IMR-90 (cell line): Measurements from ENCODE around the gene MAP3K5. TPM values are rescaled to one million over a fixed set of nuclear protein-coding genes. Genes with fewer than 3 reads are reported as not detected.

Experiments used
- ATAC-seq: fragments of 200-7000 bp; cut with Tn5 transposase; 2 replicates; pipeline ENCODE4 v1.9.1; 2020; ENCODE audit warnings: low read depth, mild to moderate bottlenecking, moderate library complexity
- BruUV-seq: library from RNA; stranded (reverse); fragments of 400-500 nt; replicated peaks from 2 replicates; lab custom pipeline; 2021; lab: Mats Ljungman, UMichigan
- CTCF ChIA-PET: fragments of 300-600 bp; formaldehyde crosslinking; extraction: SDS; loops from one replicate; lab custom pipeline; 2021; ENCODE audit warnings: antibody characterized with exemption; lab: Yijun Ruan, JAX
- POLR2A ChIA-PET: fragments of 300-600 bp; sonication (Branson Sonifier 250); formaldehyde crosslinking; loops from one replicate; lab custom pipeline; 2022; ENCODE audit warnings: antibody characterized with exemption; ENCODE audit not compliant: unreplicated experiment; lab: Charles Lee
- DNase-seq: peaks from one replicate; pipeline ENCODE4 v3.0.0; 2013
- H2AFZ ChIP-seq: replicated peaks from 2 replicates; pipeline ENCODE3; 2013; ENCODE audit warnings: low read length, mild to moderate bottlenecking; ENCODE audit not compliant: poor library complexity
- H2AK5ac ChIP-seq: 2 replicates; pipeline ENCODE4 v1.6.1; 2013; ENCODE audit warnings: low read depth, low read length, inconsistent platforms
- H2AK9ac ChIP-seq: replicated peaks from 2 replicates; pipeline ENCODE3; 2013; ENCODE audit warnings: mild to moderate bottlenecking, low read depth, low read length, moderate library complexity; ENCODE audit not compliant: poor library complexity
- H2BK120ac ChIP-seq: 2 replicates; pipeline ENCODE4 v1.6.1; 2013; ENCODE audit warnings: low read depth, low read length, inconsistent platforms
- H2BK15ac ChIP-seq: 3 replicates; pipeline ENCODE4 v1.6.1; 2013; ENCODE audit warnings: low read depth, low read length, inconsistent platforms
- H2BK20ac ChIP-seq: 2 replicates; pipeline ENCODE4 v1.6.1; 2013; ENCODE audit warnings: low read depth, mild to moderate bottlenecking, inconsistent platforms, low read length, moderate library complexity
- H2BK5ac ChIP-seq: 2 replicates; pipeline ENCODE4 v1.6.1; 2013; ENCODE audit warnings: mild to moderate bottlenecking, low read depth, low read length, inconsistent platforms; ENCODE audit not compliant: poor library complexity, severe bottlenecking
- H3K14ac ChIP-seq: replicated peaks from 2 replicates; pipeline ENCODE4 v1.6.1; 2013; ENCODE audit warnings: low read depth, low read length, inconsistent platforms
- H3K18ac ChIP-seq: 2 replicates; pipeline ENCODE4 v1.6.1; 2013; ENCODE audit warnings: low read depth, low read length, control low read depth
- H3K23ac ChIP-seq: 2 replicates; pipeline ENCODE4 v1.6.1; 2013; ENCODE audit warnings: low read depth, low read length, inconsistent platforms
- H3K27ac ChIP-seq: 2 replicates; pipeline ENCODE4 v1.5.1; 2013; ENCODE audit warnings: mild to moderate bottlenecking, control low read depth, low read length; ENCODE audit not compliant: insufficient read depth
- H3K27me3 ChIP-seq: 2 replicates; pipeline ENCODE4 v1.6.1; 2013; ENCODE audit warnings: low read length; ENCODE audit not compliant: control insufficient read depth, insufficient read depth
- H3K36me3 ChIP-seq: 2 replicates; pipeline ENCODE4 v1.6.1; 2013; ENCODE audit warnings: low read length, mixed read lengths; ENCODE audit not compliant: control insufficient read depth, insufficient read depth
- H3K4ac ChIP-seq: 2 replicates; pipeline ENCODE4 v1.6.1; 2013; ENCODE audit warnings: low read depth, low read length, inconsistent platforms
- H3K4me1 ChIP-seq: 2 replicates; pipeline ENCODE4 v1.6.1; 2013; ENCODE audit warnings: low read length, mixed read lengths; ENCODE audit not compliant: control insufficient read depth, insufficient read depth
- H3K4me2 ChIP-seq: 2 replicates; pipeline ENCODE4 v1.6.1; 2013; ENCODE audit warnings: low read depth, mild to moderate bottlenecking, control low read depth, low read length, moderate library complexity
- H3K4me3 ChIP-seq: 2 replicates; pipeline ENCODE4 v1.5.1; 2013; ENCODE audit warnings: low read depth, mild to moderate bottlenecking, control low read depth, low read length, moderate library complexity; ENCODE audit not compliant: insufficient read depth
- H3K56ac ChIP-seq: 2 replicates; pipeline ENCODE4 v1.6.1; 2013; ENCODE audit warnings: low read length, inconsistent platforms; ENCODE audit not compliant: insufficient read depth; ENCODE audit errors: extremely low read depth
- H3K79me1 ChIP-seq, 2 experiments: 2 replicates each; pipeline ENCODE4 v1.6.1; 2013; ENCODE audit warnings: low read length in 2 of 2, inconsistent platforms in 1 of 2, low read depth in 1 of 2
- H3K9ac ChIP-seq: 2 replicates; pipeline ENCODE4 v1.6.1; 2013; ENCODE audit warnings: low read depth, low read length, control low read depth
- H3K9me1 ChIP-seq: 2 replicates; pipeline ENCODE4 v1.6.1; 2013; ENCODE audit warnings: low read length, inconsistent platforms; ENCODE audit not compliant: insufficient read depth
- H3K9me3 ChIP-seq: 2 replicates; pipeline ENCODE4 v1.6.1; 2013; ENCODE audit warnings: low read length; ENCODE audit not compliant: control insufficient read depth, insufficient read depth
- H4K20me1 ChIP-seq: 2 replicates; pipeline ENCODE4 v1.6.1; 2013; ENCODE audit warnings: low read length, inconsistent platforms; ENCODE audit not compliant: insufficient read depth
- H4K5ac ChIP-seq: 2 replicates; pipeline ENCODE4 v1.6.1; 2013; ENCODE audit warnings: mild to moderate bottlenecking, low read depth, low read length, control low read depth
- H4K8ac ChIP-seq, 2 experiments: 2 replicates each; pipeline ENCODE4 v1.6.1; 2013; ENCODE audit warnings: low read depth in 2 of 2, low read length in 2 of 2, control low read depth in 1 of 2, inconsistent platforms in 1 of 2
- H4K91ac ChIP-seq: 2 replicates; pipeline ENCODE4 v1.6.1; 2013; ENCODE audit warnings: low read depth, low read length, inconsistent platforms; ENCODE audit not compliant: insufficient read depth
- CEBPB ChIP-seq: IDR thresholded peaks from 2 replicates; pipeline ENCODE4 v1.6.1; 2012; ENCODE audit warnings: low read depth, low read length, improper control_type of control experiment
- CHD1 ChIP-seq: IDR thresholded peaks from 2 replicates; pipeline ENCODE4 v1.6.1; 2012; ENCODE audit warnings: low read depth, low read length, improper control_type of control experiment
- ELK1 ChIP-seq: fragments of 150-350 bp; IDR thresholded peaks from 2 replicates; pipeline ENCODE4 v1.6.1; 2016; ENCODE audit warnings: low read depth, mild to moderate bottlenecking, low read length, moderate library complexity, borderline replicate concordance
- FOS ChIP-seq: fragments of 150-350 bp; IDR thresholded peaks from 2 replicates; pipeline ENCODE4 v1.6.1; 2016; ENCODE audit warnings: low read depth, low read length
- MAFK ChIP-seq: IDR thresholded peaks from 2 replicates; pipeline ENCODE4 v1.6.1; 2012; ENCODE audit warnings: low read depth, low read length, improper control_type of control experiment
- MXI1 ChIP-seq: IDR thresholded peaks from 2 replicates; pipeline ENCODE4 v1.6.1; 2012; ENCODE audit warnings: low read depth, mild to moderate bottlenecking, low read length, moderate library complexity, borderline replicate concordance
- POLR2A ChIP-seq: IDR thresholded peaks from 2 replicates; pipeline ENCODE4 v1.6.1; 2012; ENCODE audit warnings: mild to moderate bottlenecking, low read depth, low read length
- RAD21 ChIP-seq: IDR thresholded peaks from 2 replicates; pipeline ENCODE4 v1.6.1; 2012; ENCODE audit warnings: low read length, improper control_type of control experiment
- RCOR1 ChIP-seq: IDR thresholded peaks from 2 replicates; pipeline ENCODE4 v1.6.1; 2012; ENCODE audit warnings: mild to moderate bottlenecking, low read length, improper control_type of control experiment; ENCODE audit not compliant: insufficient replicate concordance
- USF2 ChIP-seq: fragments of 150-350 bp; IDR thresholded peaks from 2 replicates; pipeline ENCODE4 v1.6.1; 2017; ENCODE audit warnings: mild to moderate bottlenecking, antibody characterized with exemption, low read length, low read depth
- dilution Hi-C: fragments of 300-500 bp; cut with HindIII; formaldehyde crosslinking; loops from one replicate; pipeline ENCODE4 v1.14.3; 2018; ENCODE audit warnings: low sequenced_read_pairs; ENCODE audit not compliant: unreplicated experiment
- in situ Hi-C: fragments of 300-500 bp; cut with MboI; formaldehyde crosslinking; loops from 3 replicates; pipeline ENCODE4 v1.14.3; 2019; ENCODE audit warnings: low sequenced_read_pairs, inconsistent platforms, mixed read lengths
- intact Hi-C: fragments of 100-400 bp; cut with micrococcal nuclease; formaldehyde crosslinking; loops from 2 replicates; pipeline ENCODE4 v1.10.0; 2022
- polyA plus RNA-seq, 3 experiments: library from polyadenylated mRNA; depleted of rRNA; stranded (reverse); fragments of >200 nt; gene quantifications; 2 replicates each; pipeline ENCODE4 v1.2.3, GENCODE V29; 2012; ENCODE audit warnings: low replicate concordance in 1 of 3
- total RNA-seq: library from RNA; depleted of rRNA; stranded (reverse); fragments of >200 nt; gene quantifications from 2 replicates; pipeline ENCODE4 v1.2.3, GENCODE V29; 2012

The MAP3K5 gene
- total and polyA plus RNA-seq, 2 of the 4 experiments (the other 2 are of a cell fraction), result 5.4 to 17.6 TPM

GRCh38 chr6:136693090-136693489 is 99.2 kb downstream of the MAP3K5 start:
- Histone ChIP-seq H3K4me2 (no peak overlapping the region), H3K36me3 (peaks cover 15% of the 10 kb centered on the region), H3K79me1 (no peaks in the 10 kb centered on the region; a peak in 1 of 4 replicates), H3K4ac (no peak overlapping the region), H2BK5ac (no peak overlapping the region), H3K4me3 (no peak overlapping the region), H3K9me1 (peaks cover 2% of the 10 kb centered on the region; the same call in 1 of the 2 replicates), H3K27ac (no peak overlapping the region), H2BK20ac (no peak overlapping the region), H3K18ac (no peak overlapping the region), H4K20me1 (no peaks in the 10 kb centered on the region), H3K4me1 (0 out of 2 replicates have a peak, but pooled peaks cover 2% of the 10 kb centered on the region), H2BK15ac (no peak overlapping the region), H2AK9ac (no peak overlapping the region), H2BK120ac (no peak overlapping the region), H2AFZ (no peak overlapping the region), H4K5ac (no peak overlapping the region), H4K8ac (no peak overlapping the region), H3K9me3 (no peaks in the 10 kb centered on the region), H3K9ac (no peak overlapping the region), H4K91ac (no peak overlapping the region), H3K27me3 (no peaks in the 10 kb centered on the region), H3K23ac (no peak overlapping the region), H3K14ac (no peak overlapping the region), H3K56ac (no peak overlapping the region), H2AK5ac (no peak overlapping the region)
- ChIA-PET POLR2A (no interaction called here), CTCF (no interaction called here)
- no peak for TF ChIP-seq RAD21
- no peak for TF ChIP-seq MAFK
- no peak for TF ChIP-seq ELK1
- no peak for TF ChIP-seq MXI1
- no peak for TF ChIP-seq CHD1
- no peak for TF ChIP-seq RCOR1
- TF ChIP-seq POLR2A, result no peak
- no peak for TF ChIP-seq USF2
- no peak for TF ChIP-seq CEBPB
- no peak for TF ChIP-seq FOS
- intact Hi-C loops (no loop called here), in situ Hi-C loops (no loop called here), dilution Hi-C loops (no loop called here)
- no peak for DNase-seq
- no peak for ATAC-seq
- BruUV-seq, result no TSS peak
